Fibroblast of the conjunctiva (primary cell): ENCODE data around the gene SAA4.
"Not testable (repeated sequence)": the region's sequence is repeated elsewhere in the genome, so short reads cannot be mapped to it uniquely, and the experiment has no call there.

Experiments
- DNase-seq: peaks from one replicate; pipeline ENCODE4 v3.0.0-alpha.2; 2010; ENCODE audit warnings: low read depth

SAA4 gene

GRCh38 chr11:18246379-18247190, 10.0 kb upstream of the SAA4 start:
- DNase-seq: not testable (repeated sequence)

GRCh38 chr11:18245396-18245795, 8.8 kb upstream of the SAA4 start:
- DNase-seq: no peak

GRCh38 chr11:18243783-18244362, 7.3 kb upstream of the SAA4 start:
- DNase-seq: peak; percentile 60

GRCh38 chr11:18239655-18240054, 3.1 kb upstream of the SAA4 start:
- DNase-seq: no peak

- DNase-seq: no peak
These were observed 938 bp downstream of the SAA4 start for GRCh38 chr11:18235394-18236334.

GRCh38 chr11:18233912-18234311, 2.7 kb downstream of the SAA4 start:
- DNase-seq: no peak

GRCh38 chr11:18230859-18231258, 5.7 kb downstream of the SAA4 start:
- DNase-seq: no peak

GRCh38 chr11:18229501-18229900, 7.1 kb downstream of the SAA4 start:
- DNase-seq: no peak

- DNase-seq: no peak
These were observed 10.7 kb downstream of the SAA4 start for GRCh38 chr11:18225913-18226312.

GRCh38 chr11:18223591-18224387, 12.8 kb downstream of the SAA4 start:
- no peak for DNase-seq

GRCh38 chr11:18222814-18223421, 13.7 kb downstream of the SAA4 start:
- no peak for DNase-seq

GRCh38 chr11:18221274-18221876, 15.2 kb downstream of the SAA4 start:
- no peak for DNase-seq

GRCh38 chr11:18209058-18209457, 27.5 kb downstream of the SAA4 start:
- no peak for DNase-seq

- DNase-seq: no peak
These were observed 31.8 kb downstream of the SAA4 start for GRCh38 chr11:18204771-18205170.

- no peak for DNase-seq
These were observed 32.4 kb downstream of the SAA4 start for GRCh38 chr11:18204220-18204619.

- DNase-seq: no peak
These were observed 32.9 kb downstream of the SAA4 start for GRCh38 chr11:18203723-18204122.

- not testable (repeated sequence) for DNase-seq
These were observed 38.9 kb downstream of the SAA4 start for GRCh38 chr11:18197738-18198137.

GRCh38 chr11:18196532-18196931, 40.1 kb downstream of the SAA4 start:
- no peak for DNase-seq

GRCh38 chr11:18193010-18193409, 43.6 kb downstream of the SAA4 start:
- DNase-seq: no peak

- DNase-seq: no peak
These were observed 45.2 kb downstream of the SAA4 start for GRCh38 chr11:18191376-18191775.
